ENCODE data around the gene UCP2.

DNA sequence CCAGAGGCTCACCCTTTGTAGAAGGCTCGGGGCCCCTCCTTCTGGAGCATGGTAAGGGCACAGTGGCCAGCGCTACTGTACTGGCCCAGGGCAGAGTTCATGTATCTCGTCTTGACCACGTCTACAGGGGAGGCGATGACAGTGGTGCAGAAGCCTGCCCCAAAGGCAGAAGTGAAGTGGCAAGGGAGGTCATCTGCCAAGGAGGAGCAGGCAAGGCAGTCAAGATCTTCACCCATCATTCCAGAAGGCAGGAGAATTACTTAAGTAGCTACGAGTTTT is 7.2 kb downstream of the UCP2 start:
- no peak for TF ChIP-seq ZBTB11 (CRISPR knock-in tag; IDR thresholded peaks at IDR 0.05)
- TF ChIP-seq CTCF (IDR thresholded peaks at IDR 0.05 in 2 of 3, conservative IDR thresholded peaks at IDR 0.05 in 1 of 3; ENCODE audit: control insufficient read depth in 2 of 3, extremely low read depth in 1 of 3, insufficient read depth in 1 of 3, low read depth in 3 of 3, low read length in 3 of 3): no peak
- no peak for TF ChIP-seq POLR2A (IDR thresholded peaks at IDR 0.05; ENCODE audit: low read depth, low read length)
- TF ChIP-seq CEBPB (IDR thresholded peaks at IDR 0.05; ENCODE audit: borderline replicate concordance in 1 of 2, low read depth in 2 of 2, low read length in 2 of 2): no peak
- TF ChIP-seq ESRRA (IDR thresholded peaks at IDR 0.05; ENCODE audit: low read length): no peak
- TF ChIP-seq FOXM1 (IDR thresholded peaks at IDR 0.05; ENCODE audit: low read depth, low read length): no peak
- TF ChIP-seq EP300 (IDR thresholded peaks at IDR 0.05; ENCODE audit: borderline replicate concordance in 1 of 2, control insufficient read depth in 1 of 2, low read depth in 2 of 2, low read length in 2 of 2): no peak
- no peak for TF ChIP-seq ZBTB4 (CRISPR knock-in tag; IDR thresholded peaks at IDR 0.05)
- no peak for TF ChIP-seq CREM (IDR thresholded peaks at IDR 0.05; ENCODE audit: low read depth)
- TF ChIP-seq ZNF592 (IDR thresholded peaks at IDR 0.05): no peak
- no peak for TF ChIP-seq REST (IDR thresholded peaks at IDR 0.05; ENCODE audit: low read depth, low read length)
- TF ChIP-seq PAX5 (IDR thresholded peaks at IDR 0.05; ENCODE audit: borderline replicate concordance, low read depth, low read length): no peak
- no peak for TF ChIP-seq CBFB (IDR thresholded peaks at IDR 0.05; ENCODE audit: low read depth)

All from GM12878 (cell line).